GM12892 (cell line): Measurements from ENCODE around the gene CACNA1B.

Experiments
- POLR2A ChIP-seq: IDR thresholded peaks from 2 replicates; pipeline ENCODE4 v1.6.1; 2011; ENCODE audit warnings: low read depth, low read length, control low read depth
- POLR2AphosphoS5 ChIP-seq: IDR thresholded peaks from 2 replicates; pipeline ENCODE4 v1.6.1; 2011; ENCODE audit warnings: low read depth, low read length, control low read depth
- TAF1 ChIP-seq: IDR thresholded peaks from 2 replicates; pipeline ENCODE4 v1.6.1; 2011; ENCODE audit warnings: low read depth, mild to moderate bottlenecking, control low read depth, low read length, borderline replicate concordance

GRCh38 chr9:137833721-137834613 is 43.6 kb upstream of the CACNA1B start:
- no peak for TF ChIP-seq TAF1
- no peak for TF ChIP-seq POLR2AphosphoS5
- TF ChIP-seq POLR2A, result no peak
